ENCODE data around the gene CAMK4. TPM values are rescaled to one million over a fixed set of nuclear protein-coding genes. Genes with fewer than 3 reads are reported as not detected.

Gene CAMK4
- total RNA-seq, 1 experiment from 2014 or later, result 6.3 TPM

DNA sequence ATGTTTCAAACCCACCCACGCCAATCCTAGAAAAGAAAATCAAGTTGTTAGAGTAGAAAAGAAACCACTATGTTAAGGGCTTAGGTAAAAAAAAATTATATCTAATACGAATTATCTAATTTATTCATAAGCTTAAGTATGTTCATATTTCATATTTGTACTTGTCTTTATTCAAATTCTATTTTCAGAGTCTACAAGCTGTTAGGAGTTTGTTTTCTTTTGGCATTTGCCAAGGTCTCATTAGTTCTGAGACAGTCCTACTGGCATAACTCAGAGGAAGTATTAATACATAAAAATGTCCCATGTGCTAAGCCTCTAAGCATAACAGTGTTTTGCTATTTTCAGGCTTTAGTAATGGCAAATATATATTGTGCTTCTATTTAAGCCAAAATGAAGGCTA lies 230.6 kb downstream of the CAMK4 start:
- Histone ChIP-seq H2BK5ac (ENCODE audit: insufficient read length, low read length) (no peak overlapping the region), H2BK120ac (ENCODE audit: low read depth, low read length, poor library complexity, severe bottlenecking) (no peak overlapping the region), H4K8ac (replicated peaks; ENCODE audit: insufficient read length, low read depth, low read length) (no peak overlapping the region), H3K23me2 (ENCODE audit: insufficient read length, low read depth, low read length, poor library complexity, severe bottlenecking) (no peaks in the 10 kb centered on the region), H4K5ac (ENCODE audit: insufficient read length, low read depth, low read length) (no peak overlapping the region), H3K14ac (ENCODE audit: insufficient read depth, low read length) (no peak overlapping the region), H3K9me3 (ENCODE audit: control insufficient read depth, low read depth, low read length) (no peaks in the 10 kb centered on the region), H3K18ac (ENCODE audit: insufficient read length, low read depth, low read length) (no peak overlapping the region), H3K4me1 (ENCODE audit: insufficient read depth, low read length) (no peaks in the 10 kb centered on the region), H3K4me2 (ENCODE audit: insufficient read depth, insufficient read length, low read length) (no peak overlapping the region), H3K79me1 (ENCODE audit: insufficient read depth, low read depth, low read length, poor library complexity, severe bottlenecking) (no peaks in the 10 kb centered on the region), H3K27ac (ENCODE audit: insufficient read length, low read depth, low read length) (no peak overlapping the region), H3K23ac (ENCODE audit: insufficient read length, low read depth, low read length) (no peak overlapping the region), H2AFZ (ENCODE audit: low read length) (no peak overlapping the region), H3K79me2 (ENCODE audit: insufficient read depth, low read length) (no peaks in the 10 kb centered on the region), H3T11ph (ENCODE audit: low read length) (no peak overlapping the region), H2AK5ac (ENCODE audit: insufficient read length, low read length) (no peak overlapping the region), H2BK15ac (ENCODE audit: low read depth, low read length) (no peak overlapping the region), H3K27me3 (ENCODE audit: insufficient read depth, low read length) (no peaks in the 10 kb centered on the region), H3K4ac (ENCODE audit: low read depth, low read length) (no peak overlapping the region), H2BK20ac (ENCODE audit: low read depth, low read length, poor library complexity, severe bottlenecking) (no peak overlapping the region), H4K20me1 (ENCODE audit: control insufficient read depth, insufficient read depth, insufficient read length) (no peaks in the 10 kb centered on the region), H2BK12ac (ENCODE audit: insufficient read length, low read depth, low read length) (no peak overlapping the region), H3K9ac (ENCODE audit: extremely low read depth, insufficient read length, low read length) (no peak overlapping the region), H4K91ac (ENCODE audit: insufficient read length, low read depth, low read length) (no peak overlapping the region), H3K56ac (ENCODE audit: insufficient read length, low read depth, low read length) (no peak overlapping the region)
- Mint-ChIP-seq H3K27ac (no peak overlapping the region), H3K9me3 (no peaks in the 10 kb centered on the region), H3K36me3 (ENCODE audit: insufficient read depth in 1 of 3, low read depth in 3 of 3) (no peaks in the 10 kb centered on the region), H3K27me3 (ENCODE audit: low read depth) (no peaks in the 10 kb centered on the region), H3K4me3 (no peak overlapping the region), H3K4me1 (0 out of 4 replicates have a peak, but pooled peaks cover 0 to 4% of the 10 kb centered on the region in 2 experiments)
- no CpG with 5 or more reads among the region's 2 CpGs for WGBS (ENCODE audit: extremely low coverage, insufficient read length, low lambda C conversion rate)
- TF ChIP-seq, protein P1, sequence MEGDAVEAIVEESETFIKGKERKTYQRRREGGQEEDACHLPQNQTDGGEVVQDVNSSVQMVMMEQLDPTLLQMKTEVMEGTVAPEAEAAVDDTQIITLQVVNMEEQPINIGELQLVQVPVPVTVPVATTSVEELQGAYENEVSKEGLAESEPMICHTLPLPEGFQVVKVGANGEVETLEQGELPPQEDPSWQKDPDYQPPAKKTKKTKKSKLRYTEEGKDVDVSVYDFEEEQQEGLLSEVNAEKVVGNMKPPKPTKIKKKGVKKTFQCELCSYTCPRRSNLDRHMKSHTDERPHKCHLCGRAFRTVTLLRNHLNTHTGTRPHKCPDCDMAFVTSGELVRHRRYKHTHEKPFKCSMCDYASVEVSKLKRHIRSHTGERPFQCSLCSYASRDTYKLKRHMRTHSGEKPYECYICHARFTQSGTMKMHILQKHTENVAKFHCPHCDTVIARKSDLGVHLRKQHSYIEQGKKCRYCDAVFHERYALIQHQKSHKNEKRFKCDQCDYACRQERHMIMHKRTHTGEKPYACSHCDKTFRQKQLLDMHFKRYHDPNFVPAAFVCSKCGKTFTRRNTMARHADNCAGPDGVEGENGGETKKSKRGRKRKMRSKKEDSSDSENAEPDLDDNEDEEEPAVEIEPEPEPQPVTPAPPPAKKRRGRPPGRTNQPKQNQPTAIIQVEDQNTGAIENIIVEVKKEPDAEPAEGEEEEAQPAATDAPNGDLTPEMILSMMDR (conservative IDR thresholded peaks at IDR 0.05), result no peak
- DNase-seq, result no peak
